CD4-positive, alpha-beta T cell treated with Interleukin-17A for 4 hours (primary cell): ENCODE data around the gene SEMA5A.

Experiments used
- DNase-seq: peaks from one replicate; pipeline ENCODE4 v3.0.0-alpha.2; 2020; ENCODE audit warnings: mixed read lengths

The SEMA5A gene

DNA sequence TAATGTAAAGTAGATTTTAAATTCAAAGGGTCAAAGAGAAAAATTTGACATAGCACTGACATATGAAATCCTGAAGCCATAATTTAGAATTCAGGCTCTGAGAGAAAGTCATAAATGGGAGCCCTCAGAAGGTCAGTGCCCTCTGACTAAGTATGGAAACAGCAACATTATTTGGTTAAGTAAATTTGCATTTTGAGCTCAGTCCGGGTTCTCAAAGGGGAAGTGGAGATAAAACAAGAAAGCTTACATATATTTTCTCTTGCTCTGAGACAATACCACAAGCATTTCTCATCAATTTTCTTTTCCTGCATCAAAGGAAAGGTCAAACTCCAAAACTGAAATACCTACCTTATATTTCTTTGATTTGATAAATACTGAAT lies 348.0 kb downstream of the SEMA5A start:
- no peak for DNase-seq

DNA sequence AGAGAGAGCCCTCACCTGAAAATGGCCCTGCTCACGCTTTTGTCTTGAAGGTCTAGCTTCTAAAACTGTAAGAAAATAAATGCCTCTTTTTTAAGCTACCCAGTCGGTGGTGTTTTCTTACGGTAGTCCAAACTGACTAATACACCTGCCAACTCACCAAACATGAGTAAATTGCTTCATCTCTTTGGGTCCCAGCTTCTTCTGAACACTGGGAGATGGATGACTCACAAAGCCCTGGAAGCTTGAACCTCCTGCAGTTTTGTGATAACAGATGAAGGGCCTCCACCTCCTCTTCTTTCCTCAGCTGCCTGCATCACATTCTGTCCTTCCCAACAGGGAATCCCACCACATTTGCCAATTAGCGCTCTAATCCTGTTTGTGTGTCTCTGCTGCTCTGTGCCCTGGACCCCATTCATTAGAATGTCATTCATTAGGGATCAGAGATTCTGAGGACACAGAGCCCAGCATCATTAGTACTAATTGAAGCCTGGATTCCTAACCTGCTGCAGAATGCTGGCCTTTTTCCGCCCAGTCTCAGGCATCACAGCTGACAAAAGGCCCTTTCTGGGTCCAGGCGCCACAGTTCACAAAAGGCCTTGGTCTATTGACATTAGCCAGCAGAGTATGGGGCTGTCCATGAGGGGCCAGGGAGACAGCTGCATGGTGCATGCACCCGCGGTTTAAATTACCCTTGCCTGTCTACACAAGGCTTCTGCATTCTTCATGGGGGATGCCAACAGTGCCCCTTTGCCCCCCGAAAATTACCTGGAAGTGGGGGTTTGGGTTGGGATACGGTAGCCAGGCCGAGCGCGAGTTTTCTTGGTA lies 349.3 kb downstream of the SEMA5A start:
- DNase-seq, result no peak

DNA sequence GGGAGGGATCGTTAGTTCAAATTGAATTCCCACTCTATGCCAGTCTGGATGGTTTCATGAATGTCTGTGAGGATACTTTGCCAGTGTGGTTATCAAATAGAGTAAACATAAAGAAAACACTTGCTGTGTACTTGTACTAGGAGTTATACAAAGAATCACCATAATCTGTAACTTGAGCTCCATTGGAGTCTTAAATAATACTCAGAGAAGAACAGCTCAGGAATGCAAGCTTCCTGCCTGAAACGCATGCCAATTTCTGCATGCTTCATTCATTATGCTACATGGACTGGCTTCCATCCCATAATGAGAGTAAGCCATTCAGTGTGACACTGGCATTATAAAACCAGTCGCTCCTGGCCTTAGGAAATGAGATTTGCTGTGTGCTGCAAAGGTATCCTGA lies 351.4 kb downstream of the SEMA5A start:
- no peak for DNase-seq

DNA sequence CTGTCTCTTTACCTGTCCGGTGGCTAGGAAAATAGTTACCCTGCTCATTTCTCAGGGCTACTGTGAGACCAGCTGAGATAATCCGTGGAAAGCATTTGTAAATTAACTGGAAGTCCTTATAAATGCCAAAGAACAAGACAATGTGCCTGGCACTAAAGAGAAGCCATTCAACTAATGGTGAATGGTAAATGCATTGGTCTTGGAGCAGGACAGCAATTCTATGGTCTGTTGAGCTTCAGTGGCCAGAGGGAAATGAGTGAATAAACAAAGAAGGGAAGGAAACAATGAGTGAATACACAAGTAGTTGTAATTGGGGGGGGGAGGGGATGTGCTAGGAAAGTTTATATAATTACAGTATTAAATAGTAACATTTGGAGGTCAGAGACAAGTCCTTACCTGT lies 353.6 kb downstream of the SEMA5A start:
- DNase-seq, result no peak

DNA sequence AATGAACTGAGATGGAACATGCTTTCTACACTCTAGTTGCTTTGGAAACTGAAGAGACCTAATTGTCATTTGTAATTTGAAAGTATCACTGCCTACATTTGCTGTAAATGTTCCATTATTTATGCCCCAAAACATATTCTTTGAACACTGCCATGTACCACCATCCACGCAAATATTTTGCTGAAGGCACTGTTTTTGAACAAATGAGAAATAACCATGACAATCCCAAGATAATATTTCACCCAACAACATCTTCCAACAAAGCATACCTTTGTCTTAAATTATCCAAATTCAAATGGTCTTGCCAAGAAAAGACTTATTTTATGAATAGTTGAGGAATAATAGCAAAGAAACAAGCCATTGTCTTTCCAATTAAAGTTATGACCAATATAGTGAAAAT lies 356.2 kb downstream of the SEMA5A start:
- DNase-seq, result no peak

DNA sequence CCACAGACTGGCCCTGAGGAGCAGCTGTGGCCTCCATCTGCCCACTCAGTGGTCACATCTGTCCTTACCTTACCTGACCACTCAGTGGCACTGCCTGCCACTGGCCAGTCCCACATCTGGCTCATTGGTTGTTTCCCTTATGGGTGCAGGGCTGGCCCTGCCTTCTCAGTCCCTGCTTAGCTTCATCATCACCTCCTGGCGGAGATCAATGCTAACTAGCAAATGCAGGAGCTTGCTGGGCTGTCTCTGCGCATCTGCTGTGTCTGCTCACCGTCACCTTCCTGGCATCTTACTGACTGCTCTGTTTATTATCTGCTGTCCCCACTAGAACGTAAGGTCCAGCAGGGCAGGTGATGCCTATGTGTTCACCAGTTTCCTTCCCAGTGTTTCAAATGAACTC lies 356.9 kb downstream of the SEMA5A start:
- no peak for DNase-seq

DNA sequence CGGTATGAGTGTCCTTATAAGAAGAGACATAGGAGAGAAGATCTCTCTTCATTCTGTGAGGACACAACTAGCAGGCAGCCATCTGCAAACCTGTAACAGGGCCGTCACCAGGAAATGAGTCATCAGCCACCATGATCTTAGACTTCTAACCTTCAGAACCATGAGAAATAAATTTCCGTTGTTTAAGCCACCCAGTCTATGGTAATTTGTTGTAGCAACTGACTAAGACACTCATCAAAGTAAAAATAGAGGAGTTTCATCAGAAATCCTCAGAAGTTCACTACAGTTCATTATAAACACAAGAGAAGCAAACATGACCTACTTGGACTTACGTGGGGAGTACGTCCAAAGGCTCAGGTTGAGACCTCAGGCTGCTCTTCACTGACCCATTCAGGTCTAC lies 357.7 kb downstream of the SEMA5A start:
- DNase-seq, result no peak

DNA sequence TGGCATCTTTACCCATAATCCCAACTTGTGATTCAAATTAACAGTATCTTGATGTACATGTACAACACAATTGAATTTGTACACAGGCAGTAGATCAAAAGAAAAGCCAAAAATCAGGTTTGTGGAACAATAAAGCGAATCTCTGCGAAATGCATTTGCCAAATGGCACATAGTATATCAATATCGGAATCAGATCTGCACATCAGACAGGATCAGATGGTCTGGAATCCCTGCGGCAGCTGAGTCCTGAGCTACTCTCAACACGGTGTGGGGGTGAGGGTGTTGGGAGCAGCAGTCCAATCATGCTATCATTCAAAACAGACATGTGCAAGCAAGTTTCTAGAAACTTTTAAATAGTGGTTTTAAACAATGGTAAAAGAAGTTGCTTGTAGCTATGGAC lies 358.3 kb downstream of the SEMA5A start:
- no peak for DNase-seq

DNA sequence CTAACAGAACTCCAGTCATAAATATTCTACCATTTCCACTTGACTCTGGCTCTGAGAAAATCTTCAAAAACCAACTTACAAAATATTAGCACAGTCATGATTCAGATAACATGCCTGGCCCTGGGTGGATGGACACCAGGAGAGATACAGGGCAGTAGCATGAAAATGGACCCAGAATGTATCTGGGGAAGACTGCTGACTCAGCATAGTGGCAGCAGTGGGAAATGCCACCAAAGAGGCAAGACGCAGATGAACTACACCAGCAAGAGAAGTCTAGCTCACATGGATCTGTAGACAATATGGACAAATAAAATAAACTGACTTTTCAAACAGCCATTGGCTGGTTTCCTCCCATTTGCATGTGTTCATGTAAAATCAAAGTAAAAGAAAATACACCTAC lies 359.8 kb downstream of the SEMA5A start:
- DNase-seq, result no peak

DNA sequence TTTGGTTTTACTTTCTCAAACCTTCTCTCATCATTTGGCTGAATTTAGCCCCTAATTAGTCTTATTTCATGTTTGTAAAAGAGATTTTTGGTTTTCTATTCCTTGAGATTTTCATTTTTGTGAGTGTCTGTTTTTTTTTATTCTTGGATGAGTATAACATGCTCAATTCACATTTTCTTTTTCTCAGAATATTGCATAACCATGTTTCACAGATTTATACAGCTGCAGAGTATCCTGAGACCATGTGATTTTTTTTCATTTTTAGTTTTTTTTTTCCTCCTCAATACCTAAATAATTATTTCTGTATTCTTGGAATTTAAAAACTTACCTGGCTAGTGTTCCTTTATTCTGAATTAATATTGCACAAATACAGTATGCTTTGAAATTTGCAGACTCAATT lies 361.9 kb downstream of the SEMA5A start:
- DNase-seq, result no peak

DNA sequence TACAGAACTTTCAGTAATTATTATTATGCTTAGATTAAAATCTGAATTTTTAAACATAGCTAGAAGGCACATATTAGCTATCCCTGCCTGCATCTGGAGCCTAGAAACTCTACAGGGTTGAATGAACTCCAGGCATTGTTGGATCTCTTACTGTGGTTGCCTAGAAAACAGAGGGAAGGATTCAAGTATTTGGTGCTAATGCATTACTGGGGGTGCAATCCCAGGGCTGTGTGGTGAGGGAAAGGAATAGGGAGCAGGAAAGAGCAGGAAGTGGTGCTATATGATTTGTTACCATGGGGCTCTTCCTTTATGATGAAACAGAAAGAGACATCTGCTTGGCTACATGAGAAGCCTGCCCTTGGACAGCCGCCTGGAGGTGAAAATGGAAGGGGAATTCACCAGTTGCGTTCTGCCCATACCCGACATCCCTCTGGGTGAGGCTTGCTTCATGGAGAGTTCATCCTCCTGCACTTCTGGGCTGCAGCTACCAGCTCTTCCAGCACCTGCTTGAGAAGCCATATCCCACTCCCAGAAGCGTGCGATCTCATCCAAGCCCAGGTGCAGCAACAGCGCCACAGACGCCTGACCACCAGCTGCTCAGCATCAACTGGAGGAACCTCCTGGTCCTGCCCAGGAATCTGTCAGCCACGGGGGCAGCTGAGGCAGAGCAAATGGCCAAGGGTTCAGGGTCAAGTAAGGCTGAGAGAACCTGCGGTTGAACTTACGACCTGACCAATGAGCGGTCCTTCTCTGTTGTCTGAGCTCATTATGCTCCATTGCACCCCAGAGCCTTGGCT lies 362.8 kb downstream of the SEMA5A start:
- no peak for DNase-seq

DNA sequence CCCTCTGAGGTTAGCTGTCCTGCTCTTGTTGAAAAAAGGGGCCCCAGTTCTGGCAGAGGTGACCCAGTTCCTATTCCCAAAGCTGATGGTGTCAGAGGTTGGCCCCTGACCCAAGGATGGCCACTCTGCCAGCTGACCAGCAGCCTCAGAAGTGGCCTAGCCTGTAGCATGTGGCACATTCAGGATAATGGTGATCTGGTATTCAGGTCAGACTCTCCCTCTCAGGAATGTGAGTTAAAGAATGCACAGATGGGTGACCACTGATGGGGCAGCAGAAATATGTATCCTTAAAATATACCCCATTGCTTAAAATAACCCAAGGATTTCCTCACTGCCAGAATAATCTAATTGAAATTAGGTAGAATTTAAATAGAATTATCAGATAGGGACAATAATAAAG lies 369.2 kb downstream of the SEMA5A start:
- DNase-seq, result no peak

DNA sequence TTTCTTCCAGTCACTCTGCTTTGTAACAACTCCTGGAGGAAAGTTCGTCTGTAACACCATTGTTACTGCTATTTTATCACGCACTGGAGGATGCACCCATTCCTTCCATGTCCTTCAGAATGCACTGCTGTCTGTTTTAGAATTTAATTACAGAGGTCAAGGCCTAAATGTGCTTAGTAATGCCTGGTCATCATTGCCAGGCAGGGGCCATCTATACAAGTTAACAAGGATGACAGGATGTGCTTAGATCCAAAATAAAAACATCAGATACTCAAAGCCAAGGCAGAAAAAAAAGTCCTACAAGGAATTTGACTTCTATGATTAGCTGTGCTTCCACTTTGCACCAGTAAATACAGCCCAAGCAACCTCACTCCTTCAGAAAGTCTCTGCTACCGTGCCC lies 371.4 kb downstream of the SEMA5A start:
- DNase-seq, result no peak

DNA sequence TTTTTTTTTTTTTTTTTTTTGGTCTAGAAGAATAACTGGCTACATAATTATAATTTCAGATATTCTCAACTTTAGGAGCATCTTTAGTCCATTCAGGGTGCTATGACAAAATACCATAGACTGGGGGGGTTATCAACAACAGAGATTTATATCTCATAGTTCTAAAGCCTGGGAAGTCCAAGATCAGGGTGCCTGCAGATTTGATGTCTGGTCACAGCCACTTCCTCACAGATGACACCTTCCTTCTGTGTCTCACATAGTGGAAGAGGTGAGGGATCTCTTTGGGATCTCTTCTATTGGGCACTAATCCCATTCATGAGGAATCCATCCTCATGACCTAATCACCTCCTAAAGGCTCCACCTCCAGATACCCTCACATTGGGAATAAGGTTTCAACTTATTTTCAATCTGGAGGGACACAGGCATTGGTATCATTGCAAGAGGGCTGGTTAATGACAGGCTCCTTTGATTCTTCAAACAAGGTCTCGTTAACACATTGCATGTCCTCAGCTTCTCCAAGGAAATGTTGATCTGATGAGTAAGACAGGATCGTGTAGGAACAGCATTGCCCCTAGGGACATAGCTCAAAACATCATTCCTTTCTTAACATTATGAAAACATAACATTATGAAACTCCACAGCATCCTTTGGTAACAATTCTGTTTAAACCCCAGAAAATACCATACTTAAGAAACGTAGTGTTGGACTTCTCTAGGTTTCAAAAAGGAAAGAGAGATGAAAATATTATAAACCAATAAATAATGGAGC lies 372.4 kb downstream of the SEMA5A start:
- no peak for DNase-seq

DNA sequence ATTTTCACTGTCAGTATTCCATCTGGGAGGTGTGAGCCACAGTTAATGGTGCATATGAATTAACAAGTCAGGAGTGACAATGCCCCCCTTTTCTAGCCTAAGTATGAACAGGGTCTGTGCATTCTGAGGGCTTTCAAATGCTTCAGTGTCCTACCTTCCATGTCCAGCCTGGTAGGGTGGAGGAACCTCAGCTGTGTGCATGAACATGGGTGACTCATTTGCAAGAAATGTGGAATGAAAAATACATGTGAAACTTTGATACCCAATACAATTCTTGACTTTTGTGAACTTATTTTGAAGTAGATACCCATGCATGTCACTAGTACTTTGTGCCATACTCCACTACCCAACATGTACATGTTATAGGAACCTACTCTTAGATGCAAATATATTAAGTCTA lies 375.8 kb downstream of the SEMA5A start:
- DNase-seq, result no peak

DNA sequence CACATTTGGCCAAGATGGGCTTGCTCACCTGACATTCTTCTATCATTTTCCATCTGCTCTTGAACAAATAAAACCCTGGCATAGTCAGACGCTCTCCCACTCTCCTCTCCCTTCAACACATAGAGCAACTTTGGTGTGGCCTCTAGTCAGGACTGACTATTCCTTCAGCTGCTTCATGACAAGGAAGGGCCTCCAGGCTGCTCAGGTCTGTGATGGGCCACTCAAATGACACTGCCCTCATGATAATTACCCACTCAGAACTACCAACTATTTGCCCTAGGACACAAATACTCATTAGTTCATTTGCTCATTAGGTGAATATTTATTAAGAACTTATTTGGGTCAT lies 376.3 kb downstream of the SEMA5A start:
- DNase-seq, result no peak

DNA sequence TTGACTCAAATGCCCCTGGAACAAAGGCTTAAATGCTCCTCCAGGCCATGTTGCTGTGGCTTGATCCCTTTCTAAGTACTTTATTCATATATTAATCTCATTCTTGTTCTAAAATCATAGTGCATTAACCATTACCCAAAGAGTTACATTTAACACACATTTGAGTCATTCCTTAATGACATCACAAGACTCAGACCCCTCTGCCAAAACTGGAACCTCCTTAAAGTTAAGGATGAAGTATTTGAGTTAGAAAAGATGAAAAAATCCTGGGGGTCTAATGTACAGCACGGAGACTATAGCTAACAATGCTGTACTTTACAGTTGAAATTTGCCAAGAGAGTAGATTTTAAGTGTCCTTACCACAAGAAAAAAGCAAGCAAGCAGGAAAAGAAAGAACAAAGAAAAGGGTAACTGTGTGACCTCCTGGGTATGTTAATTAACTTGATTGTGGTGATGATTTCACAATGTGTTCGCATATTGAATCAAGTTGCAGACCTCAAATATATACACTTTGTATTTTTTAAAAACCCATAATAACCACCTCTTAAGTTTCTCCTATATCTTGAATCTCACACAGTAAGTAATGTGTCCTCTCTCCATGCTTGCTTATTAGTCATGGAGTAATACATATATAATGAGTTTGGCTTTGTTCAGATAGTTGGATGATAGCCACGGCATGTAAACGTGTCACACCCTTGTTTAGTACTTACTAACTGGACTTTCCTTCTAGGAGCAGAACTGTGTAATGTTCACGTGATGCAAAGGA lies 376.9 kb downstream of the SEMA5A start:
- no peak for DNase-seq

DNA sequence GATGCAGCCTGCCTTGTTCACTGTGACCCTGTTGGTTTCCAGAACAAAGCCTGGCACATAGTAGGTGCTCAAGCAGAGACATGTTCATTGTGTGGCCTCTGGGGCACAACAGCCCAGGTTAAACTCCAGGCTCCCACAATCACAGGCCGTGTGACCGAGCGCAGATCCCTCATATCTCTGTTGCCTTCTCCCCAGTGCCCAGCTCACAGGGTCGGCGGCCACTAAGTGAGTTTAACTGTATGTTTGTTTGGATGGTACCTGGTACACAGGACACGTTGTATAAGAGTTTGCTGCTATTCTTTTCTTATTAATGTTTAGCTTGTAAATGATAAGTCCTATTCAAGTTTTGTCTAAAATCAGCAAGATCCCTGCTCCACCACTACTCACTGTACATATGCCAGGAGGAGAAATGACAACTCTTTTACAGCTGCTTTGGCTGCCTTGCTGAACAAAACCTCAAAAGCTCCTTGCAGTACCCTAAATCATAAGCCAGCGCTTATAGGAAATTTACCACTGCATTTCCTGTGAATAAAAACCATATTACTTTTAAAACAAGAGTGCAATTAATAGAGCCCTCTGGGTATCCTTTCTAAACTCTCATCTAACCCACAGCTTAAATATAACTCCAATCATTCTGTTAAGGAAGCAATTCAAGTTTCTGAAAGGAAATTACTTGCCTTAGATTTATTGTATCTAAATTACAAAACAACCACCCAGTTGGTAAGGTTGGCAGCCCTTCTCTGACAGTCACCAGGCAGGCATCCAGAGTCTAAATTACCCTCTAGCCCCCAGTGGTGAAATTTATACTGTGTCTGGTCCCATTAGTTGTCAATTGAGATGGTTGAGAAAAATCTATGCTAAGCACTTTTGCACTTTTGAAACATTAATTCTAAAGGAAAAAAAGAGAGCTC lies 379.4 kb downstream of the SEMA5A start:
- no peak for DNase-seq

DNA sequence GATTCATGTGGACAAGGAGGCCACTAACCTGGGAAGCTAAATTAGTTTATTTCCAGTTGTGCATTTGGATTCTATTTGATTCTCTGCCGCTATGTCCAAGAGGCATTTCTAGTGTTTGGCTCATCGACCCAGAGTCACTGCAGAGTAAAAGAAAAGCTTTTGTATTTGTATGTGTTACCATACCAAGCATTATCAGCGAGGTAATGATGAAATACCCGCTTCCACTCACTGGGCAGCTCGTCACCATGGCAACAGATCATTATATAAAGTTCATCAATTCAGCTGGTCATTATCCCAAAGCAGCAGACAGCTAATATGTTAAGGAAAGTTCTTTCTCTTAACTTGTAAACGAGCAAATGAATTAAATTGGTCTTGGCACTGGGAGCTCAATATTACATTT lies 380.3 kb downstream of the SEMA5A start:
- no peak for DNase-seq

DNA sequence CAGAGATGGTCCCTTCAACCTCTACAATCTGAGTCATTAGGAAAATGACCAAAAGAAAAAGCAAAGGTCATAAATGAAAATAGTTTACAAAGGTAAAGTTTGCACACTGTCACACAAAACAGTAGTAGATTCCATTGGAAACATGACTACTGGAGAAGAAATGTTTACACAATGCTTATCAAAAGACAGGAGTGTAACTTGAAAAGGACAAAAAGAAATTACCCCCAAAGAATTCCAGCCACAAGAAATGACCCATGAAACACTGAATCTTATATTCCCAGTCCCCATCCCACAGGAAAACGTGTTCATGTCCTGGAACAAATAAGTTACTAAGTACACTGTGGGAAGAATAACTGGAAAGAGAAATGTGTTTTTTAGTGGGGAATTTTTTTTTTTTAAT lies 385.1 kb downstream of the SEMA5A start:
- no peak for DNase-seq

DNA sequence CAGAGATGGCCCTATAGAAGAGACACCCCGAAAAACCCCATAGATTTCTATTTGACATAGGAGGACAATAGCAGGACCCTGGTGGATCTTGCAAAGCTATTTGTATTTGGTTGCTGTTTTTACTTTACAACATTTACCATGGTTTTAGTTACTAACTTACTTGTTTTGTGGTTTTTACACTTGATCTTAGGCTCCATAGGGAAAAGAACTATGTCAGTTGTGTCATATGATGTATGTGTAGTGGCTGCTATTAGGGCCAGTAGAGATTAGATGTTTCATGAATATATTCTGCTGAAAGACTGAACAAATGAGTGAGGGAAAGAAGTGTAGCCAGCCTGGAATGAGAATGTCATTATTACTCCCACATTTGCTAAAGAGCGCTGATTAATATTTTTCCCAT lies 388.1 kb downstream of the SEMA5A start:
- no peak for DNase-seq

DNA sequence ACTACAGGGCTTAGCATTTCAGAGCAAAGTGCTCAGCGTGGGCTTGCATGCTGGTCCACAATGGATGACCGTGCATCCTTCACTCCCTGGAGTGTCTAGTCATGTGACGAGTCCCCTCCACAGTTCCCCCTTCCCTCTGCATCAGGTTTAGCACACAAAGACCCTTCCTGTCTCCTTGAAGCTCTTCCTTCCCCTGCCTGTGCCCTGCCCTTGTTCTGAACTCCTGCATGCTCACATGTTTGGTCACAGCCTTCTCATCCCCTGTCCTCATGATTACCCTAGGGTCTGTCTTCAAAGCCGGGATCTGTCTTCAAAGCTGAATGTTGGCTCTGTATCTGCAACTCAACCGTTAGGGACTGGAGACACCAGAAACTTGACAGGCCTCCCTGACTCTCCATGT lies 388.9 kb downstream of the SEMA5A start:
- no peak for DNase-seq
